T-helper 22 cell (primary cell): Measurements from ENCODE around the gene SMYD2.

Experiments
- DNase-seq: peaks from one replicate; pipeline ENCODE4 v3.0.0-alpha.2; 2020; ENCODE audit warnings: low read depth

Gene SMYD2

GRCh38 chr1:214281021-214281719 lies at the start of gene SMYD2:
TSS of gene SMYD2 (plus strand) at chr1:214281159. CDS start at chr1:214281255, 96 bp downstream.
- peak; percentile 58 for DNase-seq

GRCh38 chr1:214233856-214234634 lies 46.9 kb upstream of the SMYD2 start:
- no peak for DNase-seq

- no peak for DNase-seq
These were observed 46.3 kb upstream of the SMYD2 start for GRCh38 chr1:214234635-214235025.

GRCh38 chr1:214236477-214236876 lies 44.5 kb upstream of the SMYD2 start:
- DNase-seq = no peak

- DNase-seq = no peak
These were observed 39.9 kb upstream of the SMYD2 start for GRCh38 chr1:214241060-214241459.

GRCh38 chr1:214244252-214244651 lies 36.7 kb upstream of the SMYD2 start:
- no peak for DNase-seq

- DNase-seq = no peak
These were observed 36.1 kb upstream of the SMYD2 start for GRCh38 chr1:214244841-214245240.

- no peak for DNase-seq
These were observed 33.4 kb upstream of the SMYD2 start for GRCh38 chr1:214247501-214248041.

GRCh38 chr1:214248311-214249085 lies 32.5 kb upstream of the SMYD2 start:
- DNase-seq = no peak

GRCh38 chr1:214249651-214250050 lies 31.3 kb upstream of the SMYD2 start:
- DNase-seq = no peak

GRCh38 chr1:214251354-214251753 lies 29.6 kb upstream of the SMYD2 start:
- no peak for DNase-seq

- no peak for DNase-seq
These were observed 25.4 kb upstream of the SMYD2 start for GRCh38 chr1:214255509-214255908.

- no peak for DNase-seq
These were observed 21.5 kb upstream of the SMYD2 start for GRCh38 chr1:214259353-214259977.

- DNase-seq = no peak
These were observed 20.3 kb upstream of the SMYD2 start for GRCh38 chr1:214260561-214261205.

GRCh38 chr1:214261206-214262123 lies 19.5 kb upstream of the SMYD2 start:
- peak; percentile 47 for DNase-seq

GRCh38 chr1:214264196-214264595 lies 16.8 kb upstream of the SMYD2 start:
- DNase-seq = no peak

- no peak for DNase-seq
These were observed 16.0 kb upstream of the SMYD2 start for GRCh38 chr1:214264976-214265375.

- no peak for DNase-seq
These were observed 10.8 kb upstream of the SMYD2 start for GRCh38 chr1:214270097-214270650.

GRCh38 chr1:214271174-214271858 lies 9.6 kb upstream of the SMYD2 start:
- no peak for DNase-seq
